Measurements from ENCODE around the gene DRC7.

DNA sequence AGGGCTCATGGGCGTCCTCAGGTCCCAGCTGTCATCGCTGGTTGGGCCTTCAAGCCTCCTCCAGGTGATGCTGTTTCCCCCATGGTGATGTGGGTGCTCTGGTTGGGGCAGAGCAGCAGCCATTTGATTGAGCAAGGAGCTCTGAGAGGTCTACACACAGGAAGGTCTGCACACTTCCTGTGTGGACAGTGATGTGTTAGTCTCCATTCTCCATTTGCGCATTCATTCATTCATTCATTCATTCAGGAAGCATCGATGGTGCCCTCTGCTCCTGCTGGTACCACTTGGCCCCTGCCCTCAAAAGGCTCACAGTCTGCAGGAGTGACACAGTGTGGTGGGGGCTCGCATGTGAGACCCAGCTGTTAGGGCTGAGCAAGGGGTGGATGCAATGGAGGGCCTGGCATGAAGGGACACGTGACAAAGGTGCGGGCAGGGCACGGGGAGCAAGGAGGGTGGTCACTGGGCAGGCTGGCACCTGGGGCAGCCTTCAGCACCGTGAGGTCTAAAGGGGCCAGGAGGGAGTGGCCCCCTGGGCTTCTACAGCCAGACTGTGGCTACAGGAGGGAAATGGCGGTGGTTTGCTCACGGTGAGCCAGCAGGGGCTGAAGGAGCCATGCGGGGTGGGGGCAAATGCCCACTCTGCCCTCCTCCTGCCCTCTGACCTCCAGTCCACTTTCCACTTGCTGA, 25.0 kb upstream of the DRC7 start:
- no peak for TF ChIP-seq CTCF (IDR thresholded peaks at IDR 0.05)
- TF ChIP-seq POLR2A (IDR thresholded peaks at IDR 0.05) = no peak

All from esophagus squamous epithelium (tissue), 4 donors.